H54 (cell line): ENCODE measurements around the gene HDAC4.
A peak's percentile ranks its signal among the peaks of the same experiment; 100 is the strongest.

ENCODE experiments used
- DNase-seq: peaks from one replicate; pipeline ENCODE4 v3.0.0; 2011; ENCODE audit warnings: low spot score, mixed read lengths; ENCODE audit not compliant: insufficient read length
- FAIRE-seq: peaks from 3 replicates; lab custom pipeline; 2011; peaks lifted over from hg19 to GRCh38; lab: Jason Lieb, UNC
- POLR2A ChIP-seq: IDR thresholded peaks from 2 replicates; pipeline ENCODE4 v1.6.1; 2011; ENCODE audit warnings: low read depth, mild to moderate bottlenecking, low read length

The HDAC4 gene

GRCh38 chr2:239412905-239413603 lies 12.2 kb upstream of the HDAC4 start:
- no peak for TF ChIP-seq POLR2A
- no peak for FAIRE-seq
- DNase-seq: no peak

DNA sequence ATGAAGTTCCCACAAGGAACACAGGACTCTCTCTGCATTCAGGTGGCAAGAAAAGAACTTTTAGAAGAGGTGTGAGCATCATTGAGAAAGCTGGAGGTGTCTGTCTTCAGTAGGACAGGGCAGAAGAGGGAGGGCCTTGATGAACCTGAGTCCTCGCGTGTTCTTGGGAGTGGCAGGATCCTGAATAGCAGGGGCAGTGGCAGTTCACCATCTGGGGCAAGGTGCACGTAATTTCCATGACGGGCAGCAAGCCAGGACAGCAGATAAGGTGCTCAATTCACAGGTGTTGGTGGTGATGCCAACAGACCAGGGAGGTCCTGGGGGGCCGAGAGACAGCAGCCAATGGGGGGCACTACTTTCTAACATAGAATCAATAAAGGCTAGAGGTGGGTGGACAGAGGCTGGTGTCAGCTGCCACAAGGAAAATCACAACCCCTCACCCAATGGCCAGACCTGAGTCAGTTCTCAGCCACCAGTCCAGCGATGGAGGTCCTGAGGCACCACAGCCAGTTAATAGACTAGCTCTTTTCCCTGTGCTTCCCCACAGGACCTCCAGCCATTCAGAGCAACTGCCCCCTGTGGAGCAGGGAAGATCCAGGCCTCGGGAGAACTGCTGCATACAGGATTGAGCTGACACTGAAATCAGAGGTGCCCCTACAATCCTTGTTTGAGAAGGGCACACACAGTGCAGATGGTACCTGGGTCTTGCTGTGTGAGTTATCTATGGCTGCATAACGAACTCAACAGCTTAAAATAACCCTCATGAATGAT lies 10.9 kb upstream of the HDAC4 start:
- FAIRE-seq (no peak), DNase-seq (no peak)
- no peak for TF ChIP-seq POLR2A

GRCh38 chr2:239411117-239411516 lies 10.3 kb upstream of the HDAC4 start:
- FAIRE-seq (no peak), DNase-seq (no peak)
- no peak for TF ChIP-seq POLR2A

GRCh38 chr2:239409976-239410375 lies 9.2 kb upstream of the HDAC4 start:
- DNase-seq (no peak), FAIRE-seq (no peak)
- no peak for TF ChIP-seq POLR2A

DNA sequence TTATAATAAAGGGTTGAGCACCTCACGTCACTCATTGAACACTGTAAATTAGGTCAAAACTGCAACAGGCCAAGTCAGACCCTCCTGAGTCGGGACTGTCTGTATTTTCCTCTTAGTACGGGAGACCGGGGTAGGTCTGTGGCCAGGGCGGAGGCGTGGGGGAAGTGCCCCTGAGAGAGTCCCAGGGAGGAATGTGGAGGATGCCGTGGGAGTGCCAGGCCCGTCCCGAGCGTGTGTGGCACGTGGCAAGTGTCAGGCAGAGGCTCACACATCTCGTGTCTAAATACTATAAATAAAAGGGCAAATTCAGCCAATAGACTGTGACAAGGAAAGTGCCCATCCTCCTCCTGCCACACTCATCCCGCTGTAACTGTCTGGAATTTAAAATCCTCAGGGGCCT lies 6.3 kb upstream of the HDAC4 start:
- DNase-seq: no peak
- TF ChIP-seq POLR2A: no peak
- no peak for FAIRE-seq

DNA sequence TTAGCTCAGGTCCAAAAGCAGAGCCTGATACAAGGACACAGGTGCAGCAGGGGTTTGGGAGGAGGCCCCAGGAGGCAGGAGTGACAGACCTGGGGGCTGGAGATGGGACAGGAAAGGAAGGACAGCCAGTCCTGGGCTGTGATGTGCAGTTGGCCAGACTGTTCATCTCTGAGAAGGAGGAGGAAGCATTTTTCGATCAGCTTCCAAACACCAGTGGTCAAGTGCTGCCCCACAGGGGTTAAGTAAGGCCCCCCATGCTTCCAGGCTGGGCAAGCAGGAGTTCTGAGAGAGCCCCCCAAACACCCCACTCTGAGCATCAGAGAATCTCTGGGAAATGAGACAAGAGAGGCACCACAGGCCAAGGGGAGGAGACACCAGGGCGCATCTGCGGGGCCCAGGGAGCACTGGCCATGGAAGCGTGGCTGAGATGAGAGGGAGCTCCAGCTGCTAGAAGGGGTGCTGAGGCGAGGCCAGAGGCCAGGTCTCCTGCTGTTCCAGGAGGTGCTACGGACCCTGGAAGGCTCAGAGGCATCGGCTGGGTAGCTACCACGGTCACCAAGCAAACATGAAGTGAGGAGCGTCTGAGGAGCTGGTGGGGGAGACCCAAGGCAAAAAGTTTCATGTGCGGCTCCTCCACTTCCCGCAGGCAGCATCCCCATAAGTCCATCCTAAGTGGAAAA lies 5.6 kb upstream of the HDAC4 start:
- TF ChIP-seq POLR2A: no peak
- no peak for FAIRE-seq
- no peak for DNase-seq

DNA sequence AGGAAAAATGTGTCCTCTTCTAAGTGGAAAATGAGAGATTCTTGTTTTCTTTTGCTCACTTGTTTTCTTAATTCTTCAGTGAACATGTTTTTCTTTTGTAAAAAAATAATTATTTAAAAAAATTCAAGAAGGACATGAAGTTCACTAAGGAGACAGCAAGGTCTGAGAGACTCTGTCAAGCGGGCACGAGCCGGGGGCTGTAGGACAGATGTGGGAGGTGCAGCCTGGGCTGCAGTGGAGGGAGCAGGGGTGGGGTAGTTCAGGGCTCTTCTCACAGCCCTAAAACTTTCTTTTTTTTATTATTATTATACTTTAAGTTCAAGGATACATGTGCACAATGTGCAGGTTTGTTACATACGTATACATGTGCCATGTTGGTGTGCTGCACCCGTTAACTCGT lies 4.3 kb upstream of the HDAC4 start:
- no peak for TF ChIP-seq POLR2A
- no peak for DNase-seq
- FAIRE-seq: no peak

- no peak for FAIRE-seq
Observed at GRCh38 chr2:239402666-239403065, 1.8 kb upstream of the HDAC4 start.

DNA sequence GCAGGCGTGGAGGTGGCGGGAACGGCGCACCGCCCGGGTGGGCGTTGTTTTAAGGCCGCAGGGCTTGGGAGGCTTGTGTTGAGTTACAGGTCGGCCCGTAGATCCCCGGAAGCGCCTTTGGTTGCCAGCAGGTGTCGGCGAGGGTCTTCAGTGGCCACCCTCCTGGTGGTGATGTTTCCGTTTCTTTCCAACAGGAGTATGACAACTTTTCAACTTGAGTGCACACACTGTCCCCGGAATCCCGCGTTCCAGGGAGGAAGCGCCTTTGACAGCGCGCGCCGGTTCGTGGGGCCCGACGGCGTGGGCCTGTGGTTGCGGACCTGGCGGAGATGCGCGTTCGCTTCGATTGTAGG lies 1.0 kb upstream of the HDAC4 start:
- no peak for DNase-seq
- TF ChIP-seq POLR2A: no peak
- no peak for FAIRE-seq

More at GRCh38 chr2:239402666-239403065, 1.8 kb upstream of the HDAC4 start:
- no peak for TF ChIP-seq POLR2A
- no peak for DNase-seq

DNA sequence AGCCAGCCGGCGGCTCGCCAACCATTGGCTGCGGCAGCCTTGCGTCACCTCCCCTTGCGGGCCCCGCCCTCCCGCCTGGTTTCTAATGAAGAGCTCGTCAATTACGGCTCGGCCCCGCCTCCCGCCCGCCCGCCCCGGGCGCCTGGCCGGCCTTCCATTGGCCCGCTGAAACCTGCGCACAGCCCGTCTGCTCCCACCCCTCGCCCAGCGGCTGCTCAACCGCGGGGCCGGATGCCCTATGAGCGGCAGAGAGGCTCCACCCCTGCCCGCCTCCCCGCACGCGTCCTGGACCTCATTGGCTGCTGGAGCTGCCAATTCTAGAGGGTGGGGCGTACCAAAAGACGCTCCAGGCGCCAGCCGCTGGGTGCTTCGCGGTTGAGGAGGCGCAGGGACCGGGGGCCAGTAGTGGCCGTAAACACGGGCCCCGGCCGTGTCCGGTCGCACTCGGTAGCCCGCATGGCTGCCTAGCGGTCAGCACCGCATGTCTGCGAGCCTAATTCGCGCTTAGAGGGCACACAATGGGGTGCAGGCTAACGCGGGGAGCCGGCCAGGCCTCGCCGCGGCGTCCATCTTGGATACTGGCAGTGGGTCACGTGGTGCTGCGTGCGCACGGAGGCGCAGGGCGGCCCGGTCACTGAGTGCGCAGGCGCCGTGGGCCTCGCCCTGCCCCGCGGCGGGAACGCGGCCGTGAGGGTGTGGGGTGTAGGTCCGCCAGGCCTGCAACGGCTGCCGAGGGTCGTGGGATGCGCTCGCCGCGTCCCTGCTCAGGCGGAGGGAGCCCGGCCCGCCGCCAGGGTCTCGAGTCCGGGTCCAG lies 454 bp upstream of the HDAC4 start:
- DNase-seq: peak; percentile 99
- no peak for FAIRE-seq
- TF ChIP-seq POLR2A: peak; percentile 97

- DNase-seq (peak; percentile 26), FAIRE-seq (no peak)
- TF ChIP-seq POLR2A: no peak
Observed at GRCh38 chr2:239399921-239400595, 762 bp downstream of the HDAC4 start.

- DNase-seq (peak; percentile 27), FAIRE-seq (no peak)
- TF ChIP-seq POLR2A: no peak
Observed at GRCh38 chr2:239399433-239399920, 1.3 kb downstream of the HDAC4 start.

GRCh38 chr2:239398521-239398921 lies 2.3 kb downstream of the HDAC4 start:
- FAIRE-seq (no peak), DNase-seq (no peak)
- no peak for TF ChIP-seq POLR2A

DNA sequence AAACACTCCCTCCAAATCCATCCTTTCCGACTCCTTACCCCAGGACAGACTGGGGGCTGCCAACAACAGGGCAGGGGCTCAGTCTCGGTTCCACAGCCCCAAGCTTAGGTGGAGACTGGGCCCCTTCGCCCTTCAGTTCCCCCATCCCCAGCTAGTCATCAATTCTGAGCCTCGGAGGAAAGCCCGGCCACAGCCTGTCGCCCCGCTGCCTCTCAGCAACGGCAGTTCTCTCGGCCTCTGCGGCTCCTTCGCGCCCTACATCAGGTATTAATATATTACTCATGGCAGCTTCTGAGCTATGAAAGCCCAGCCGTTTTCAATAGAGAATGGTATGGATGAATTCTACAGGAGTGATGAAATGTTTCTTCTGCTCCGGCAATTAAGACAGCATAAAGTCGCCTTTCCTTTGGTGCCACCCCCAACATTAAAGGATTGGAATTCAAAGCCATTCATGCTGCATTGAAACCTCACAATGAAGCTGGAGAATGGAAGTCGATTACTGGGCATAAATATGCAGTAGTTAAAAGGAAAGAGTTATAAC lies 2.8 kb downstream of the HDAC4 start:
- FAIRE-seq (no peak), DNase-seq (no peak)
- TF ChIP-seq POLR2A: no peak
